Stimulated activated CD4-positive, alpha-beta T cell treated with anti-CD3 and anti-CD28 coated beads, TNF-alpha, amount 100 ng/mL, for 4 hours (primary cell): Measurements from ENCODE around the gene MTO1.
"Not testable (repeated sequence)": the region's sequence is repeated elsewhere in the genome, so short reads cannot be mapped to it uniquely, and the experiment has no call there.

ENCODE experiments used
- DNase-seq, 3 experiments: peaks; one replicate each; pipeline ENCODE4 v3.0.0-alpha.2; 2020; ENCODE audit warnings: low read depth in 3 of 3

MTO1 gene

DNA sequence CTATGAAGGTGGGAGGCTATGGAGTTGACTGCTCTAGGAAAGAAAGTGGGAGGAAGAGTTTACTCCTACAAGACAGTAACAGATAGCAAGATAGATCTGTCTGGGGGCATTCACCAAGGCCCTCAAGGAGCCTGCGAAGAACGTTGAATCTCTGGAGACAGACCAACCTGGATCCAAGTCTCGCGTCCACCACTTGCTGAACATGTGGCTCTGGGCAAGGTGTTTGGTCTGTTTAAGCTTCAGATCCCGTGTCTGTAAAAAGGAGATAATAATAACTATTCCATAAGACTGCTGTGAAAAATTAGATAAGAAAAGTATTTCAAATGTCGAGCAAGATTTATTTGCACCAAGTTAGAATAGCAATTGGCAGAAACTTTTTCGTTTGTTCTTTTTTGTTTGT is 67.4 kb downstream of the MTO1 start:
- DNase-seq: no peak

DNA sequence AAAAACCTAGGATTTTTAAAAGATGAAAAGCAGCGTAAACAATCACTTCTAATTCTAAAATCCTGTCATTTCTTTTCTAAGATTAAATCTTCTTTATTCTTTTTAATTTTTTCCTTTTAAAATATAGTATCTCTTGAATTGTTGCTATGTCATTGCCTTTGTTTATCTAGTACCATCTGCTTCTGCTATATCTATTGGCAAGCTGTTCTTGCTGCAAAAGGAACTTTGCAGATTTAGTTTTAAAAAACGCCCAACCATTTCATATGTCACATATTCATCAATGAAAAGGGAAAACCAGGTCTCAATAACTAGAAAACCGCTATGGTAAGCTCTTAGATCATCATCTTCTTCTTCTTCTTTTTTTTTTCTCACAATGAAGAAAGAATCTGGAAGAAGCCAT is 70.8 kb downstream of the MTO1 start:
- no peak for DNase-seq

- DNase-seq: no peak
Observed at GRCh38 chr6:73534628-73535027, 73.1 kb downstream of the MTO1 start.

GRCh38 chr6:73537677-73538076 is 76.1 kb downstream of the MTO1 start:
- DNase-seq: no peak

DNA sequence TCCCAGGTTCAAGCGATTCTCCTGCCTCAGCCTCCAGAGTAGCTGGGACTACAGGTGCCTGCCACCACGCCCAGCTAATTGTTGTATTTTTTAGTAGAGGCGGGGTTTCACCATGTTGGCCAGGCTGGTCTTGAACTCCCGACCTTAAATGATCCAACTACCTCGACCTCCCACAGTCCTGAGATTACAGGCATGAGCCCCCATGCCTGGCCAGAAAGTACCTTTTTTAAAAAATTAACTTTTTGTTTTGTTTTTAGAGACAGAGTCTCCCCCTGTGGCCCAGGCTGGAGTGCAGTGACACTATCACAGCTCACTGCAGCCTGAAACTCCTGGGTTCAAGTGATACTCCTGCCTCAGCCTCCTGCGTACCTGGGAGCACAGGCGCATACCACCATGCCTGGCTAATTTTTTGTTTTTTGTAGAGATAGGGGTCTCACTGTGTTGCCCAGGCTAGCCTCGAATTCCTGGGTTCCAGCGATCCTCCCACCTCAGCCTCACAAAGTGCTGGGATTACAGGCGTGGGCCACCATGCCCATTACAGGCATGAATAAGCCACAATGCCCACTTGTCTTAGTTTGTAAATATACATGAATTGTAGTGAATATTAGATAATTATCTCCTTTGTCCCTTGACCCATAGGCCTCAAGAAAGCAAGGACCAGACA is 76.7 kb downstream of the MTO1 start:
- no peak for DNase-seq

- DNase-seq: not testable (repeated sequence)
Observed at GRCh38 chr6:73542481-73542880, 80.9 kb downstream of the MTO1 start.

- no peak for DNase-seq
Observed at GRCh38 chr6:73542891-73543290, 81.4 kb downstream of the MTO1 start.

DNA sequence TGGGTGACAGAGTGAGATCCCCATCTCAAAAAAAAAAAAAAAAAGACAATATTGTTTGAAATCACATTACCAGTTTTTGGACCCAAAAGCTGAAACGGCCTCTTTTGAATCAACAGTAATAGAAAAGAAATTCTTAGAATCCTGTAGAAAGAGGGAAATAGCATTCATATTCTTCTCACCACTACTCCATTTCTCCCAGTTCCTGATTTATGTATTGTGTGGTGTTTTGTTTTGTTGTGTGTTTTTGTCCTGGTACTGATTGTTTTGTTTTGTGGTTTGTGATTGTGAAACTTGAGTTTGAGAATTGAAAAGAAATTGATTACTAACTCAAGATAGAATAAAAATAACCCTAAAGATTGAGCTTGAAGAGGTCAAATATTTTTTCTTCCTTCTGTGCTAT is 85.5 kb downstream of the MTO1 start:
- no peak for DNase-seq

DNA sequence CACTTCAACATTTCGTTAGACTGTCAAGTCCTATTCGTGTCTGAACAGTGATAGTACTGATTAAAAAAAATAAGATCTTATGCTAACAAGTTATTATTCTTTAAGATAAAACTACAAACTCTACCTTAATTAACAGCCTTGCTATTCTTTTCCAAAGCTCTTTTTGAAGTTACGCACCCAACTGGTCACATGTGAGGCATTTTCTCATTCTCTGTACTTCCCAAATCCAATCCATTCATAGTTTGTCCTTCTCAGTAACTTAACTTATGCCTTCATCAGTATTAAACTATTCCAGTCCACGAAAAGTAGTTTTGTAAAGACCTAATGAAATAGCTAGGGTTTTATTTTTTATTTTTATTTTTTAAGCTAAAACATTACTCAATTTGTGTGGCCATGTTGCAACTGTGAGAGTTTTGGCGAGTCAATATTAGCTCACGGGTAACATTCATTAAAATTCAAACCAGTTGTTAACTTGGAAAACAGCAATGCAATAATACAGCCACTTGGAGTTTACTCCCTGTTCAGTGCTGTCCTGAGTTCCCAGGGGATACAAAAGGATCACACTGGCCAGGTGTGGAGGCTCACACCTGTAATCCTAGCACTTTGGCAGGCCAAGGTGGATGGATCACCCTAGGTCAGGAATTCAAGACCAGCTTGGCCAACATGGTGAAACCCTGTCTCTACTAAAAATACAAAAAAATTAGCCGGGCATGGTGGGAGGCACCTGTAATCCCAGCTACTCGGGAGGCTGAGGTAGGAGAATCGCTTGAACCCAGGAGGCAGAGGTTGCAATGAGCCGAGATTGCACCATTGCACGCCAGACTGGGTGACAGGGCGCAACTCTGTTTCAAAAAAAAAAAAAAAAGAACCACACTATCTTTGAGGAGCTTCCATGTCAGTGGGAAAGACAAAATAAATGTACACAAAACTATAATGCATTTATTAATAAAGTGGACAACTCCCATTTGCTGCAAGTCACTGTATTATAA is 87.2 kb downstream of the MTO1 start:
- no peak for DNase-seq

DNA sequence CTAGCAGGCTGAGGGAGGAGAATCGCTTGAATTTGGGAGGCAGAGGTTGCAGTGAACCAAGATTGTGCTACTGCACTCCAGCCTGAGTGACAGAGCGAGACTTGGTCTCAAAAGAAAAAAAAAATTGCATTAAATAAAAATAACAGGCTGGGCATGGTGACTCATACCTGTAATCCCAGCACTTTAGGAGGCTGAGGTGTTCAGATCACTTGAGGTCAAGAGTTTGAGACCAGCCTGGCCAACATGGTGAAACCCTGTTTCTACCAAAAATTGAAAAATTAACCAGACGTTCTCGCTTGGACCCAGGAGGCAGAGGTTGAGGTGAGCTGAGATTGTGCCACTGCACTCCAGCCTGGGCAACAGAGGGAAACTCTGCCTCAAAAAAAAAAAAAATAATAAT is 89.6 kb downstream of the MTO1 start:
- DNase-seq: not testable (repeated sequence)

- not testable (repeated sequence) for DNase-seq
Observed at GRCh38 chr6:73555380-73555949, 93.9 kb downstream of the MTO1 start.

DNA sequence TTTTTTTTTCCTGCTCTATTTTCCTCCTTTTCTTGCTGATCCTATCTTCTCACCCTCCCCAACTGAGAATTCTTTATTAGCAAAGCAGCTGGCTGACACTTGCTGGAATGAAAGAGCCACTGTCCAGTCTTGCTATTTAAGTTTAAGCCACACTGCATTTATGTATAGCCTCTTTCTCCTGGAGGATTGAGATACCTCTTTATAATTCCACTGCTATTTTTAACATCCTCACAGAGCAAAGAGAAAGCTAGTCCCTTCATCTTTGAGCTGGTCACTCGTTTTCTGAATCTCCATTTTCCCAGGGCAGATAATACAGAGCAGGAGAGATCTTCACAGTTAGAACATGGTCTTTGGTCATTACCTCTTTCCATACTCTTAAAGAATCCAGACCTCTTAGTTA is 95.3 kb downstream of the MTO1 start:
- DNase-seq: no peak
